CD4-positive, alpha-beta T cell treated with Interleukin-2 at 100 ng/mL for 4 hours (primary cell): ENCODE data around the gene RGS8.

Source experiments
- DNase-seq: peaks from one replicate; pipeline ENCODE4 v3.0.0-alpha.2; 2020; ENCODE audit warnings: low spot score

RGS8 gene, protein sequence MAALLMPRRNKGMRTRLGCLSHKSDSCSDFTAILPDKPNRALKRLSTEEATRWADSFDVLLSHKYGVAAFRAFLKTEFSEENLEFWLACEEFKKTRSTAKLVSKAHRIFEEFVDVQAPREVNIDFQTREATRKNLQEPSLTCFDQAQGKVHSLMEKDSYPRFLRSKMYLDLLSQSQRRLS

DNA sequence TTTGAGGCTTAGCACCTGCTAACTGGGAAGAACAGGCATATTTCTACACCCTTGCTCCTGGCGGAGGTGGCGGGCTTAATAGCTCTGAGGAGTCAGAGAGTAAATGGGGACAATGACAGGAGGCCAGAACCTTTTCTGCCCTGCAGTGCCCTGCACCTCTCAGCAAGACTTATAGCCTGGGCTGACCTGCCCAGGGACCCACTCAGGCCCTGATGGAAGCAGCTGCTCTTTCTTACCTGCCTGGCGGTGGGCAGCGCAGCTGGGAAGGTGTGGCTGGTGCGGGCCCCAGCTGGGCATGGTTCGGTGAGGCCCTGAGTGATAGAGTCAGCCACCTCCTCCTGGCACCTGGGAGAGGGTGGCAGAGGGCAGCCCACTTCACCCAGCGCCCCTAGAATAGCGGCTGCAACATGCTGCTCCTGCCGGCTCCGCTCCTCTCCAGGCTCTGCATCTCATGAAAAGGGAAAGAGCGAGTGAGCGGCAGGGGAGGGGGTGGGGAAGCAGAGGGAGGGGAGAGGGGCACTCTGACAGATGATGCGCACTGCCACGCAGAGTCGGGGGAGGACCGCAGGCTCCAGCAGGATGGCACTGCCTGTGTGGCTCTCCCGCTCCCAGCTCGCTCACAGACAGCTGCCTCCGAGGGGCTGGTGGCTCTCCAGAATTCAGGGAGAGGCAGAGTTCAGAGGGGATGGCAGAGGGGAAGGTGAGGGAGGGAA, at the start of gene RGS8:
Gene RGS8, minus strand, starts transcription at position 472 of the 713 bp plus-strand sequence. CDS start 14,938 bp downstream, outside the sequence.
- no peak for DNase-seq

DNA sequence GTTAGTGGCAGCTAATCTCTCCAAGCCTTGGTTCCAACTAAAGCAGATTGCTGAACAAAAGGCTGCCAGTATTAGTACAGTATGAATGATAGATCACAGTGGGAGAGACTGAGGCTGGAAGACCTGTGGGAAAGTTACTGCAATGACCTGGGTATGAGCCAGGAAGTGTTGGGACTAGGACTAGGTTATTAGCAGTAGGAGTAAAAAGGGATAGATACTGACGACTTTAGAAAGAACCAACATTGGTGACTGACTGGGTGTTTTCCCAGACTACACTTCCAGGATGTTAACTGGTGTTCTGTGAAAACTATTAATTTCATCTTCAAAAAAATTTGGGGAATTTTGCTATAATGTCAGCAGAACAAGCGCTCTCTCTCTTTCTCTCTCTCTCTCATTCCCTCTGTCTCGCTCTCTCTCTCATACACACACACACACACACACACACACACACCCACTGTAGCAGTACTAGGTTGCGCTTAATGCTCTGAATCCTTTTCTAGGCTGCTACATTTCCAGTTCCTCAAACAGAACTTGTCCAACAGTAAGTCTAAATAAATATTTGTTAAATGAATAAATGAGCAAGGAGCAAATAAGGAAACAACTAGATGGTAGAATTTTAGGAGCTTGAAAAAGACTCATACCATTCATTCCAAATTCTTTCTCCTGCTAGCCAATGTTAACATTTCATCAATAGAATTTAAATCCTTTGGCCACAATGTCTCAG, 47.6 kb upstream of the RGS8 start:
- DNase-seq: no peak

DNA sequence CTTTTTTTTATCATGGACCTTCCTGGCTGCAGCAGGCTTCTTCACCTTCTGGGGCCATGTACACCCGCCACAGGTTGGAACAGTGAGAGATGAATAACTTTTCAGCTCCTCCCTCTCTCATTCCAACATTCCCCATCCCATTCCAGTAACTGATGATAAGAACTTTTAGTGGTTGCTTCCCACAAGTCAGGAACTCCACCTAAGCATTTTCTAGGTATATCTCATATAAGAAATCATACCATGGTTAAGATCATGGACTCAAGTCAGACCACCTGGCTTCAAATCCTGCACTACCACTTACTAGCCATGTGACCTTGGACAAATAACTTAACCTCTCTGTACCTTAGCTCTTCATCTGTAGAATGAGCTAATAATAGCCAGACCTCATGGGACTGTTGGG, 42.5 kb upstream of the RGS8 start:
- DNase-seq: no peak

DNA sequence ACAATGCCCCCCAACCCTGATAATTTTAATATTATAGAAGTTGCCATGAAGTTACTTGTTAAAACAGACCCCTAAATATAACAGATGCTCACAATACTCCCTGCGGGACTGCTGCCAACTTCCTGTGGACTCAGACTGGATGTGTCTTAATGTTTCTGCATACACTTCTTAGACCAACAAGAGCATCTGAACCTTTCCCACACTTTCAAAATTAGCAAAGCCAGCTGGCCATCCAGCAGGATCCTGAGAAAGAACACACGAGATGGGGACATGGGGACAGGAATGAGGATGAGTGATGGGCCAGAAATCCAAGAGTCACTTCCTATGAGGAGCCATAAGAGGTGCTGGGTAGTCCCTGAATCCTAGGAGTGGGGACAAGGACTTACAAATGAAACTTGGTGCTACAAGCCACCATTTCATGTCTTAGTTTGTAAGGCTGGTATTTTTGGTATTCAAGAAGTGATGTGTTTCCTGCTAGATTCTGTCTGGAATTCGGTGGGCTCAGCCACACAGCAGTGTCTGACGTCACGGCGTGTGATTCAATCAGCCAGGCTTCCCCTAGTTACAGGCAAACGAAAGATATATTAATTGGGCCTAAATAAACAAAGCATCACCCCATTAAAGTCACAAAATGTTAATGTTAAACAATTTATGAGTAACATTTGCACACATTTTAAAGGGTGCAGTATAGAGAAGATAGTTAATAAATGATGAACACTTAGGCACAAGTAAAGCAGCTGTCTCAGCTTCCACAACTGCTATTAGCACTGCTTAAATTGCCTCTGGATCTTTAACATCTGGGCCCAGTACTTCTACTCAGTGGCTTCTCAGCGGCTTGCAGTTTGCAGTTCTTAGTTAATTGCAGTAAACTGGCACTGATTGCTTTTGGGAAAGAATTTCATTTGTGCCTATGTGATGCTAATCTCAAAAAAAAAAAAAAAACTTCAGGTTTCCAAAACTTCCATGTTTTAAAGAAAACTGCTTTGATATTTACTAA, 41.2 kb upstream of the RGS8 start:
- no peak for DNase-seq

DNA sequence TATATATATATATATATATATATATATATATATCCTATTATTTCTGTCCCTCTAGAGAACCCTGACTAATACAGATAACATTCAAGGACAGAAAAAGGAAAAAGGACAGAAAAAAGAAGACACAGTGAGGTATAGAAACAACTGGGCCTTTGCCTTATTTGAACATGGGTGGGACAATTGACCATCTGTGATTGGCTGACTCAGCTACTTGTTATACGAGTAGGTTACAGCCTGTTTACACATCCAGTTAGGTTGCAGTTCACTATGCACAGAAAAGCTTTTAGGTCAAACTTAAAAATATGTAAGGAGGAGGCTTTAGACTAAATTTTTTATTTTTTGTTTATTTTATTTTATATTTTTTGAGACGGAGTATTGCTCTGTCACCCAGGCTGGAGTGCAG, 39.8 kb upstream of the RGS8 start:
- no peak for DNase-seq

DNA sequence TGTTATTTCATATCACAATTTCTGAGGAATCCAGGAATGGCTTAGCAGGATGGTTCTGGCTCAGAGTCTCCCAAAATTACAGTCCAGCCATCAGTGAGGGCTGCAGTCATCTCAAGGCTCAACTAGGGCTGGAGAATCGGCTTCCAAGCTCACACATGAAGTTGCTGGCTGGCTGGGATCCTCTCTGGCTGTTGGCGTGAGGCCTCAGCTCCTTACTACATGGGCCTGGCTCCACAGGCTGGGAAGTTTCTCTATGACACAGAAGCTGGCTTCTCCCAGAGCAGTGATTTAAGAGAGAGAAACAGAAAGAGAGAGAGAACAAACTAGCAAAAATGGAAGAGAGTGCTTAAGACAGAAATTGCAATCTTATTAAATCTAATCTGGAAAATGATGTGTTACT, 38.8 kb upstream of the RGS8 start:
- DNase-seq: no peak

DNA sequence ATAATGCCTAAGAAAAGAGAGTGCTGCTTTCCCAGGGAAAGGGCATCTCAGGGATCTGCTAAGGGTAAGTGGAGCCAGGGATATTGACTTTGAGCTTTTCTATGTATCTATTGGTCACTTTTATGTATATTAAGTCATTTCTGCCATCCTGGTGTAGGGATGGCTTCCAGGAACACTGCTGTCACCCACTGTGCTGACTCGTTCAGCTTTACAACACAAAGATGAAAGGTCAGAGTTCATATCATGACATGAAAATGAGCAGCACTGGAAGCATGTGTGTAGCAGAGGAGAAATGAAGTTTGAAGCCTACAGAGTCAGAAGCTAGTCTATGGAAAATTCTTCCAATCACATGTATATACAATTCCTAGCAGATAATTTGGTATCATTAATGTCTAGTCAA, 37.1 kb upstream of the RGS8 start:
- DNase-seq: no peak

DNA sequence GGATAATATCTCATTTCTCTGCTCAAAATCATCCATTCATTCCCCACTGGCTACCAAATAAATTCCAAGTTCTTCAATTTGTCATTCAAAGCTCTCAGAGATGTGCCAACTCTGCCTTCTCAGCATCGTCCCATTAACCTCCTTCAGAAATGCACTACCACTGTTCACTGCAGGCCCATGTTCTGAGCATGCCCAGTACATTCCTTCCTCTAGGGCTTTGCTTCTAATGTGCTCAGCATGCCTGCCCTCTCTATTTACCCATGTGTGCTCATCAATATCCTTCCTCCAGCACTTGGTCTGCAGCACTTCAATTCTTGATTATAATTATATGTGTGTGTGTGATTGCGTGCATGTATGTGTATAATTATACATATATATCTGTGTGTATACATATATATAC, 36.1 kb upstream of the RGS8 start:
- no peak for DNase-seq

DNA sequence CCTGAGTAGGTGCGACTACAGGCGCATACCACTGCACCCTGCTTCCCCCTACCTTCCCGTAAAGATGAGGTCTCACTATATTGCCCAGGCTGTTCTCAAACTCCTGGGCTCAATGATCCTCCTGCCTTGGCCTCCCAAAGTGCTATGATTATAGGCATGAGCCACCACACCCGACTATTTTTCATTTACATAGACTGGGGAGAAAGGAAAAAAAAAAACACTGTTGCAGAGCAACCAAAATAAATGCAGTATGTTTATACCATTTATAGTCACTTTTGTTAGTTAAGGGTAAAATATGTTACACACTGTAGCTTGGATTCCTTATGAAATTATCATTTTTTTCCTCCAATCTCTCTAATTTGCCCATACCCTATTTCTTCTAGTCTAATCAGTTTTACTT, 35.2 kb upstream of the RGS8 start:
- no peak for DNase-seq

DNA sequence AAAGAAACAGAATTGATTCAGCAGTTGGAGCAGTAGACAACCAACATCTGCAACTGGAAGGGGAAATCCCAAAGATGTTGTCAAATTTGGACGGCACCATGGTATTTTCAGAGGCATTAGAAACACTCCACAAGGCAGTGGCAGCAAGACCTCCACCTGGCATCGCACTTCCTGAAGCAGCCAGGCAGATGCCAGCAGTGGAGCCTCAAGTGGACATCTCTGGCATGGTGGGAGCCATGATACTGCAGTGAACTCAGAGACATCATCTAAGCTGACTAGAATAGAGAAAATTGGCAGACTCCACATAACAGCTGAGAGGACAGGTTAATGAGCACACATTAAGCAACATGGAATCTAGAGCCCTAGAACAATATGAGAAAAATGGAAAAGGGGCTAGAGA, 33.9 kb upstream of the RGS8 start:
- DNase-seq: no peak

DNA sequence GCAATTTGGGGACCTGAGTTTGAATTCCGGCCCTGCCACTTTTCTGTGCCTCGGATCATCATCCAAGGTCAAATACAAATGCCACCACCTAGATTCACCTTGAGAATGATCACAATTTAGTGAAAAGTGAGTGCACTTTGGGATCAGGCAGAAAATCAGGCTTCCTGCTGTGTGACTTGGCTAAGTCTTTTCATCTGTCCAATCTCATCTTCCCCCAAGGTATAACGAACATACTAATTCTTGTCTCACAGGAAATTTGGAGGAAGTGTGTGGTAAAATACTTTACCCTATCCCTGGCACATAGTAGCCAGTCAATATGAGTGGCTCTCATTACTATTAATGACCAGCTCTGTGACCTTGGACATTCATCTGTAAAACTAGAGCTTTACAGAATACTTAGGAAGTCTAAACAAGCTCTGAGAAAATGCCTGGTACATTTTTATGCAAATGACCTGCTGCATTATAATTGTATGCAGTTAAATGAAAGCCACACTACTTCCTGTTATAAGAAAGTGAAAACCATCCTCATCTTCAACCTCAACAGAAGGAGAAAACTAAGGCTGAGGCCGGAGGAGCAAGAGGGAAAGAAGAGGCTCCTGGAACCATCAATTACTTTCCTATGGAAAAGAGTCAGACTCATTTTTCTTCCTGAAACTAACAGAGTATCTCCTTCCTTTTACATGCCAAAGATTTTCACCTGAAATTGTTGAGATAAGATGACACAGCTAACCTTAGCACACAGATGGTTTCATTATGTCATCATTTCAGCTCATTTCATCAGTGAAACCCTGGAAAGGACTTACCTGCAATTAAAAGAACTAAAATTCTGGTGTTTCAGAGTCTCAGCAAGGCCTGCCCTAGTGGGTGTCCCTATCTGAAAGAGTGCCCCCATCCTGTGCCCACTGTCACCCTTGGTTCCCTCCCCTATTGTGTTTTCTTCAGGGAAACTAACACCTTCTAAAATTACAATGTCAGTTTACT, 32.6 kb upstream of the RGS8 start:
- no peak for DNase-seq

DNA sequence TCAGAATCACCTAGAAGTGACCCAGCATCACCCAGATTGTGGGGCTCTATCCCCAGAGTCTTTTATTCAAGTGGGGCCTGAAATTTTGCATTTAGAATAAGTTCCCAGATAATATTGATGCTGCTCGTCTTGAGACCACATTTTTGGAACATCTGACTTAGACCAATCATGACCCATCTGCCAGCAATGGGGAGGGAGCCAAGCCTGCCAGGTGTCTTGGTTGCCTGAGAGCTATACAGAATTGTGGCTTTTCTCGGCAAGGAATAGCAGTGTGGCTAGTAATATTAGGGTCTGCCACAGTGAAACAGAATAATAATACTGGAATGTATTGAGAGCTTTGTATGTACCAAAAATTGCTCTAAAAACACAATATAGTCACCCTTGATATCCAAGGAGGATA, 31.1 kb upstream of the RGS8 start:
- DNase-seq: no peak

DNA sequence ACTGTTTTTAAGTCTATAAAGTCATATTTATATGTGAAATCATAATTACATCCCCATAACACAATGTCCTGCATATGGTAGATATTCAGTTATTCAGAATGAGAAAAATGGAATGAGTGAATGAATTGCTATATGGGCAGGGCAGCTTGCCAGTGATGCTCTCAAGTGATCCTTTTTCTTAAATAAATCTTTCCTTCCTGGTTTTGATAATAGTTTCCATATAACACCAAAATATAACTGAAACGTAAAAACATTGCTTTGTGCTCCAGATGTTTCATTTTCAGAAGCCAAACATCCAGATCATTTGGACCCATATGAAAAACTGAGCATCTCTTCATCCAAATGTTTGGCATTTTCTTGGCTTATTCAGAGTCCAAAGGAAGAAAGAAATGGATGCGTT, 30.2 kb upstream of the RGS8 start:
- no peak for DNase-seq

DNA sequence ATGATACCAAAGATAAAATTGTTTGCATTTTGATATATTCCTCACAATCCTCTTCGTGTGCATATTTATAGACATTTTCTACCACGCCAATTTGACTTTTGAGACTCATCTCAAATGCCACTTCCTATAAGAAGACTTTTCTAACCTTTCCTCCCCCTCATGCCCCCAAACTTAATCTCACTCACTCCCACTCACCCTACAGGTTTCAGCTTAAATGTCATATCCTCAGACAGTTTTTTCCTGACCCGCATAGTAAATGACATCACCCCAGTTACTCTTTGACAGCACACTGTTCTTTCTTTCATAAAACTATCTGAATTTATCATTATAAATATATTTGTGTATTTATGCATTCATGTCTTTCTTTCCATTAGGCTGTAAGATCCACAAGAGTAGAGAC, 29.6 kb upstream of the RGS8 start:
- no peak for DNase-seq

DNA sequence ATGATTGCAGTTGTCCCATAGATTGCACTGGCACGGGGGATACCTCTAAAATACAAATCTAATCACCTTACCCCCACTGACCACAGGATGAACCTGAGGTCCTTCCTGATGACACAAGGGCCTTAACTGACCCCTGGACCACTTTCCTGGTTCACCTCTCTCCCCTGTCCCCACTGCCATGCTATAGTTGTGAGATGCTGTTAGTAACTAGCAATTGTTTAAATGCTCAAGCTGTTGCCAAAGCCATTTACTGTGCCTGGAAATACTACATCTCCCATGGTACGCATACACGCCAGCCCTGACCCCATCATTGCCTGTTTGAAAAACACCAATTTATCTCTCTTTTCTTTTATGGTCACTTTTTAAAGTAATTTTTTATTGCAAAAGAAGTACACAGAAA, 29.1 kb upstream of the RGS8 start:
- no peak for DNase-seq

DNA sequence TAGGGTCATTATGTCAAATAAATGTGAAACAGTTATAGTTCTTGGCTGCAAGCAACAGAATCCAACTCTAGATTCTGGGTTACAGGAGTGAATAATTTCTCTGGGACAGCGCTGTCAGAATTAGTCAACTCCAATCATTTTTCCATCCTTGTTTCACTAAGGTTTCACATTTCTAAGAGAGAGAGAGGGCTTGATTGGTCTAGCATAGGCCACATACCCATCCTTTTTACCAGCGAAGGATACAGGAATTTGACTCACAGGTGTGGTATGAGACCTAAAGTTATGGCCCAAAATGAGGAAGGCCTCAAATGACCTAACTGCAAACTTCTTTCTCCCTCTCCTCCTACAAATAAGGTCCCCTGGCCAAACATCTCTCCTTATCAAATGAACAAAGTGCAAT, 25.5 kb upstream of the RGS8 start:
- no peak for DNase-seq

DNA sequence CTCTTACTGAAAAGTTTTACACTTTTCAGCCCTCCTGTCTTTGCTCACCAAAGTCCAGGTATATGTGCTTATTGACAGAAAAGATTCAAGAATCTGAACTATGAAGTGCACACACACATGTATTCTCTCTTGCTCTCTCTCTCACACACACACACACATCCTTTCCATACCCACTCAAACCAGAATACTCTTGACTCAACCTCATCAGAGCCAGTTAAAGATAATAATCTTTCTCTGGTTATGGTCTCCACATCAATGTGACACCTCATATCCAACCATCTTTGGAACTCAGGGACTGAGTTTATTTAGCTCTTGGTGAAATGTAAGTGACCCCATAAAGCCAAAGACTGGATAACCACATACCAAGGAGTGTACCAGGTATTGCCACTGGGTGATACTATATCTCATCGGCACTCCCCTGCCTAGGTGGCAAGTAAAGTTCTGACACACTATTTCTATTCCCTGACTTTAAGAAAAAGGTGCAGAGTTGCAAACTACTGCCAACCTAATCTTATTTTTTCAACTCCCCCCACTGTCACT, 24.9 kb upstream of the RGS8 start:
- DNase-seq: no peak

DNA sequence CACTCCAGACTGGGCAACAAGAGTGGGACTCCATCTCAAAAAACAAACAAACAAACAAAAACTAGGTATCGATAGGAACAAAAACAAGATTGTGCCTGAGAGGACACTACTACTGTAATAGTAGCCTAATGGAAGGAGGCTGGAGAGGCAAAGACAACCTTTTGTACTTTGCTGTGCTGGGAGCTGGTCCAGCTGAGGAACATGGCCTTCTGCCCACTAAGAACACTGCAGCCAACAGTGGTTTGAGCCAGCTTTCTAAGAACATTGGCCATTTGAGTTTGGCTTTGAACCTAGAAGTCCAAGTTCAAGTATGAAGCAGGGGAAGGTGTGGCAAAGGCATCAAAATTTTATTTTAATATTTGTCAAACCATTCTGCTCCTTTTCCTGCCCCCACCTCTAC, 22.7 kb upstream of the RGS8 start:
- no peak for DNase-seq

DNA sequence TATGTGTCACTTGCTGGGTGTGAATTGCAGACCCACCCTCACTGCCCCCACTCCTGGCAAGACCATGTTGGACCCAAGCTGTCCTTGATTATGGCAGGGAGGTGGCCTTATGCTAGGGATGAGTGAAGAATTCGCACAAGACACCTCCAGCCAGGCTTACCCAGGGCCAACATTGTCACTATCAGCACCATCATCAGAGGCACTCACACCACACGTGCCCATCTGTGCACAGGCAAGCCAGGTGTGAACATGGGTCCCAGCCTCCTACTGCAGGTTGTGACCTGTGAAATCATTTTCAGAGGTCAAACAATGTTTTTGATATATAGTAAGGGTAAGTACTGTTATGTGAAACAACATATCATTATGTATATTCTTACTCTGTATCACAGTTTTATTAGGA, 20.3 kb upstream of the RGS8 start:
- no peak for DNase-seq

DNA sequence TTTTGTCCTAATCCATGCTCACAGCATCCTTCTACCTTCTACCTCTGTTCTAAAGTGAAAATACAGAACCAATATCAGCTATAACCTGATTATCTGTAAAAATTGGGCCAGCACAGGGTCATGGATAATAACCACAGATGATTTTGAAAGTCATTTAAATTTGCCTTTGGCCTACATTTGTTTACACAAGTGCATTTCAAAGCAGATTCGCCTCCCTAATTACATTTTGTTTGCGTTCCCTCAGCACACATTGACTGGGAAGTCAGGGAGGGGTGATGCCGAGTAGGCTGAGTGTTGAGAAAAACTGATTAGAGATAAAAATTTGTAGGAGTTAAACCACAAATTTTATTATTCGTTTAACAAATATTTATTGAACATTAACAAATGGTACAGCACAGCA, 19.2 kb upstream of the RGS8 start:
- DNase-seq: no peak
